ENCODE data around the gene PIF1.

PIF1 gene, protein sequence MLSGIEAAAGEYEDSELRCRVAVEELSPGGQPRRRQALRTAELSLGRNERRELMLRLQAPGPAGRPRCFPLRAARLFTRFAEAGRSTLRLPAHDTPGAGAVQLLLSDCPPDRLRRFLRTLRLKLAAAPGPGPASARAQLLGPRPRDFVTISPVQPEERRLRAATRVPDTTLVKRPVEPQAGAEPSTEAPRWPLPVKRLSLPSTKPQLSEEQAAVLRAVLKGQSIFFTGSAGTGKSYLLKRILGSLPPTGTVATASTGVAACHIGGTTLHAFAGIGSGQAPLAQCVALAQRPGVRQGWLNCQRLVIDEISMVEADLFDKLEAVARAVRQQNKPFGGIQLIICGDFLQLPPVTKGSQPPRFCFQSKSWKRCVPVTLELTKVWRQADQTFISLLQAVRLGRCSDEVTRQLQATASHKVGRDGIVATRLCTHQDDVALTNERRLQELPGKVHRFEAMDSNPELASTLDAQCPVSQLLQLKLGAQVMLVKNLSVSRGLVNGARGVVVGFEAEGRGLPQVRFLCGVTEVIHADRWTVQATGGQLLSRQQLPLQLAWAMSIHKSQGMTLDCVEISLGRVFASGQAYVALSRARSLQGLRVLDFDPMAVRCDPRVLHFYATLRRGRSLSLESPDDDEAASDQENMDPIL

DNA sequence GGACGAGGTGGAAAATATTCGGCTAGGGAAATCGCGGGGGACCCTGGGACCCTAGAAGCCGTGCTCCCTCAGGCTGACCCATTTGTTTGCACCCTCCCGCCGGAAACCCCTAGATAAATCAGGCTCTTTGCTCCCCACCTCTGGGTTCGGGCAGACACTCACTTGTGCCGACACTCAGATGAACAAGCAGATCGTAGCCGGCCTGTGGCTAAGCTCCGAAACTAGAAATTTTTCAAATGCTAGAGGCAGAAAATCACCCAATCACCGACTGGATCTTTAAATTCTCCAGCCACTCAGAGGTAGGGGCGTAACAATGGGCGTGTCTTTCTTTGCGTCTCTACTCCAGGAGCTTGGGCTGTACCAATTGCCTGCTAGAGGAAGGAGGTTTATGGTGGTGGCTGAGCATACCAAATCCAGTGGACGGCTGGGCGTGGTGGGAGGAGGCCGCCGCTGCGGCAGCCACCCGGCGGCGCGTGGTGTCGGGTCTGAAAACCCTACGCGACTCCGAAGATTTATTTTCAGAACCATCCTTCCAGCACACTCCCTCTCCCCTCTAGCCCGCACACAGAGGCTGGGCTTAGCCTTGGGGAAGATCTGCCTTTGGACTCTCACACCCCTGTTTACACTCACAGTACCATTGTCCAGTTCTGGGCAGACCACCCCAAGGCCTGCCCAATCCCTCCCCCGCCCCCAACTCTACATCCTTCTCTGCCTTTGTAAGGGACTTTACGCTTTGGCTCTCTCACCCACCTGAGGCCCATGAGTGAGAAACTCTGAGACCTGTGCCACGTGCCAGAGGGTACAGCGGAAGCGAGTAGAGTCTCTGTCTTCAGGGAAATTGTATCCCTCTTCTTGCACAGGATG, at the start of gene PIF1:
Gene PIF1, minus strand, starts transcription at position 217 of the 864 bp plus-strand sequence. CDS start 1,312 bp downstream, outside the sequence.
- peak; percentile 74 to 84 (median 82) for DNase-seq (ENCODE audit: low read depth in 3 of 3)

DNA sequence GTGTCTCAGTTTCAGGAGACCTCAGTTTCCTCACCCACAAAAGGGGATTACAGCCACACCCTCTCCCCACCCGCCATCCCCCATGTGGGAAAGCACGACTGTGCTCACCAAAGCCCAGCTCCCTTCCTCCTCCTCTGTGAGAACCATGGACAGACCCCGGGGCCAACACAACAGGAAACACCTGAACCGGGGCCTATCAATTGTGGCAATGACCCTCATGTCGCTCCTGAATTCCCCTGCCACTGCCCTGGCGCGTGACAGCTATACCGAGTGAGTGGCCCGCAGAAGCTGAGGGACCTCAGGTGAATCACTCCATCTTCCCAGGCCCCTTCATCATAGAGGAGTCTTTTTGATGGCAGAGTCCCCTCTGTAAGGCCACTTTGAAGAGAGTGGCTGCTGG, 44.9 kb upstream of the PIF1 start:
- no peak for DNase-seq (ENCODE audit: low read depth in 3 of 3)

DNA sequence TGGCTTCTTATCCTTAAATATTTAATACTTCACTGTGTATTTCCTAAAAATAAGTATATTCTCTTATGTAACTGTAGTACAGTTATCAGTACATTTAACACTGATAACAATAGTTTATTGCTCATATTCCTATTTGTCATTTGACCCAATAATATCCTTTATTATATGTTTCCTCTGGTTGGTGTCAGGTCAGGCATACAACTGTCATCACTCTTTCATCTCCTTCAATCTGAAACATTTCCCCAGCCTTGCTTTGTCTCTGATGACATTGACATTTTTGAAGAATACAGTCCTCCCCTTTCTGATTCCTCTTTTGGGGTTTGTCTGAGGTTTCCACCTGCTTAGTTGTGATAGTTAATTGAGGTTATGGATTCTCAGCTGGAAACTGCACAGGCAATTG, 44.1 kb upstream of the PIF1 start:
- DNase-seq (ENCODE audit: low read depth in 3 of 3), result no peak

DNA sequence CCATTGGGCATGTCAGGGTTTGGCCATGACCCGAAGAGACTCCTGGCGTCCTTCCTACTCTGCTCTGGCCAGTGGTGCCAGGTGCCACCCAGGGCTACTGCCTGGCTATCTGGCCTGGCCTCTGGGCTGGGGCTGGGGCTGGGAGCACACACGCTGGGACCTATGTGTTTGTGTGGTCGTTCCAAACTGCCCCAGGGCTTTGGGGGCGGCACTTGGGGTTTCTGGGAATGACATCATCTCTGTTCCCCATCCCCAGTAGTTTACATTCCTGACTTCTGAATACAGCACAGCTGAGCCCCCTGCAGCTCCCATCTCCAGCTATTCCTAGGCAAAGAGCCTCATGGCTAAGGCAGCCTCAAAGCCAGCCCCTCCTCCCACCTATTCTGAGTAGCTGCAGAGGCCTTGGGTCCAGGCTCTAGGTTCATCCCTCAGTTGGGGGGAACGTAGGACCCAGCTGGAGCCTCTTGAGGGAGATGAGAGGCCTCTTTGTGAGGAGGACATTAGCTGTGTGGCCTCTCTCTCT, 40.6 kb upstream of the PIF1 start:
- no peak for DNase-seq (ENCODE audit: low read depth in 3 of 3)

DNA sequence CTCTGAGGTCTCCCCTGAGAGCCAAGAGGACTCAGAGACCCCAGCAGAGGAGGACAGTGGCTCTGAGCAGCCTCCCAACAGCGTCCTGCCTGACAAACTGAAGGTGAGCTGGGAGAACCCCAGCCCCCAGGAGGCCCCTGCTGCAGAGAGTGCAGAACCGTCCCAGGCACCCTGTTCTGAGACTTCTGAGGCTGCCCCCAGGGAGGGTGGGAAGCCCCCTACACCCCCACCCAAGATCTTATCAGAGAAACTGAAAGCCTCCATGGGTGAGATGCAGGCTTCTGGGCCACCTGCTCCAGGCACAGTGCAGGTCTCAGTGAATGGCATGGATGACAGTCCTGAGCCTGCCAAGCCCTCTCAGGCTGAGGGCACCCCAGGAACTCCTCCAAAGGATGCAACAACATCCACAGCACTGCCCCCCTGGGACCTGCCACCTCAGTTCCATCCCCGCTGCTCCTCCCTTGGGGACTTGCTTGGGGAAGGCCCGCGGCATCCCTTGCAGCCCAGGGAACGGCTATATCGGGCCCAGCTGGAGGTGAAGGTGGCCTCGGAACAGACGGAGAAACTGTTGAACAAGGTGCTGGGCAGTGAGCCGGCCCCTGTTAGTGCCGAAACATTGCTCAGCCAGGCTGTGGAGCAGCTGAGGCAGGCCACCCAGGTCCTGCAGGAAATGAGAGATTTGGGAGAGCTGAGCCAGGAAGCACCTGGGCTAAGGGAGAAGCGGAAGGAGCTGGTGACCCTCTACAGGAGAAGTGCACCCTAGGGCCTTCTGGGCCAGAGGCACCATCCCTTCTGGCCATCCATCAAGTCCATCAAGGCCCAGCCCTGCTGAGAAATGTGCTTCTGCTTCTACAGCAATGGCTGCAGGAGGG, 39.9 kb upstream of the PIF1 start:
- DNase-seq (ENCODE audit: low read depth in 3 of 3), result no peak

DNA sequence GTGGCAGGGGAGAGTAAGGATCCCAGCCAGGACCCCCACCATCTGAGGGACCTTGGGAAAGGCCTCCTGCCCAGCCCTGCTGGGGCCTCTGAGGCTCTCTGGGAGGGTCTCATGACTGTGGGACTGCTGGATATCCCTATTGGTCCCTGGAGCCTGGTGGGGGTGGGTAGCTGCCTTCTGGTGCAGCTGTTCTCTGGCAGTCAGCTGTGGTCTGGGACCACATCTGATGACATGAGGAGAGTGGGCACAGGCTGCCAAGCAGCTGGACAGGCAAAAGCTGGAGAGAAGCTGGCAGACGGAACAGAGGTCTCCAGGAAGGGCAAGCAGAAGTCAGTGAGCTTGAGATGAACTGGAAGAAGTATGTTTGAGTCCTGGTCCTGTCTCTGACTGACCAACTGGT, 38.6 kb upstream of the PIF1 start:
- DNase-seq (ENCODE audit: low read depth in 3 of 3), result no peak

DNA sequence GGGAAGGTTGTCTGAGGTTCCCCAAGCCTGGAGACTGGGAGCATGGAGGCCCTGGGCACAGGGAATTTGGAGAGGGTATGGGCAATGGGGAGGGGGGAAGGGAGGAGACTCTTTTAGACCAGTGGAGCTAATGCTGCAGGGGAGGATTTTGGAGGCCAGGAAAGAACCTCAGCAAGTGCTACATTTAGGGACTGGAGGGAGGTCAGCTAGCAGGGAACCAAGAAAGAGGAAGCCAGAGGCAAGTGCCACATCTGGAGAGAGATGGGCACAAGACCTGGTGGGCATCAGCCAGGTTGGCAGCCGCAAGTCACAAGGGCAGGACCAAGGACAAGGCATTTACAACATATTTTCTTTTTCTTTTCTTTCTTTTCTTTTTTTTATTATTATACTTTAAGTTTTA, 37.0 kb upstream of the PIF1 start:
- DNase-seq (ENCODE audit: low read depth in 3 of 3), result no peak

DNA sequence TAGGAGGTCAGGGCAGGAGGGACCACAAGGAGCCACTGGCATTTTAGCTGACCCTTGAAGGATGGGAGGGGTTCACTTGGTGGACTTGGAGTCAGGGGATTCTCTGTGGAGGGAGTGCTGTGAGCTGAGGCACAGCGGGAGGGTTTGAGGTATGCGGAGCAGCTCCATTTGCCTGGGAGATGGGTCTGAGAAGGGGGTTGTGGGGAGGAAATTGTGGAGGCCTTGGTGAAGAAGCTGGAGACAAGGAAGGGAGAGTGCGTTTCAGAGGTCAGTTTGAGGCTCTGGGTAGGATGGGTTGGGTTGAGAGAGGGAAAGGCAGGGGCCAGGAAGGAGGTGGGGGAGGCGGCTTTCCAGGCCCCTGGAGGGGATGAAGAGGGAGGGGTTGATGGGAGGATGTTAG, 36.5 kb upstream of the PIF1 start:
- DNase-seq (ENCODE audit: low read depth in 3 of 3), result no peak

DNA sequence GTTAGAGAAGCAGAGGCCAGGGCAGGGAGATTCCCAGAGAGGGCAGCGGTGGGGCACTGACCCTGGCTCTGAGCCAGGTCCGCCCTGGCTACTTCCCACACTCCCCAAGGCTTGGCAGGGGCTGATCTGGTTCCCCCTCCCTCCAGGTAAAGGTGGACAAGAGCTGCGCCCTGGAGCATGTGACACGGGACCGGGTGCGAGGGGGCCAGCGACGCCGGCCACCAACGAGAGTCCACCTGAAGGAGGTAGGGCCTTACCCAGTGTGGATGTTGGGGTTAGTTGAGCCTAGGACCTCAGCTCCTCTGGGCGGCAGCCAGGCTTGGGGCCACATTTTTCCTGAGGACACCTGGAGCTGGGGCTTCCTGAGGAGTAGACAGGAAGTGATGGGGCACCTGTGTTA, 35.9 kb upstream of the PIF1 start:
- no peak for DNase-seq (ENCODE audit: low read depth in 3 of 3)

DNA sequence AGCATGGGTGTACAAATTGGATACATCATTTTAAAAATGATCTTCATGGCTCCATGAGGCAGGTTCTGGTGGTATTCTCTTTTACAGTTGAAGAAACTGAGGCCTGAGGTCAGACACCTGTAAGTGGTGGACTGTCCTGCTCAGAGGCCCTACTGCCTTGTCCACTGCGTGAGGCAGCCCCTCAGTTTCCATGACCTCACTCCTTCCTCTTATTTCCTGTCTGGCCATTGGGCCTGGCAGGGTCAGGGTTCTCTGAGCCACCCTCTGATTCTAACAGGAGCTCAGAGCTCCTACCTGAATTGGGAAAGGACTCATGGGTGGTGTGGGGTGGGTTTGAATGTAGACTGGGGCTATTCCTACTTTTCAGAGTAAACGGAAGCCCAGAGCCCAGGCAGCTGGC, 33.8 kb upstream of the PIF1 start:
- DNase-seq (ENCODE audit: low read depth in 3 of 3), result no peak

DNA sequence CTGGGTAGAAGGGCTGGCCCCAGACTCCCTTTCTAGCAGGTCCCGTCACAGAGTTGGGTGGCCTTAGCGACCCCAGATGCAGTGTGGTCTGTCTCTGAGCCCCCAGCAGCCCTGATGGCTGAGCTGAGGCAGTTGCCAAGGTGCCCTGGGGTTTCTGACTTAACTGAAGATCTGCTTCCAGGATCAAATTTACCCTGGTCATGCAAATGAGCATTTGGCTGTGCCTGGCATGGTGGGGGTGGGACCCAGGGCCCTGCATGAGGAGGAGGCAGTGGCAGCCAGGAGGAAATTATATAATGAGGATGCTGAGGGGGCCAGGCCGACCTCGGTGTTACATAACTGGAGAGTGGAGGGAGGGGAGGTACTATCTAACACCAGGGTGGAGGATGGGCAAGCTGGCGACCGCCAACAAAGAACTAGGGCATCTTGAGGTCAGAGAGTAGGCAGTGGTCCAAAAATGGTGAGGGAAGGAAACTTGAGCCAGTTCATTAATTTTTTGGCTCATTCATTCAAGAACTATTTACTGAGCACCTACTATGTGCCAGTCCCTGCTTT, 32.7 kb upstream of the PIF1 start:
- no peak for DNase-seq (ENCODE audit: low read depth in 3 of 3)

DNA sequence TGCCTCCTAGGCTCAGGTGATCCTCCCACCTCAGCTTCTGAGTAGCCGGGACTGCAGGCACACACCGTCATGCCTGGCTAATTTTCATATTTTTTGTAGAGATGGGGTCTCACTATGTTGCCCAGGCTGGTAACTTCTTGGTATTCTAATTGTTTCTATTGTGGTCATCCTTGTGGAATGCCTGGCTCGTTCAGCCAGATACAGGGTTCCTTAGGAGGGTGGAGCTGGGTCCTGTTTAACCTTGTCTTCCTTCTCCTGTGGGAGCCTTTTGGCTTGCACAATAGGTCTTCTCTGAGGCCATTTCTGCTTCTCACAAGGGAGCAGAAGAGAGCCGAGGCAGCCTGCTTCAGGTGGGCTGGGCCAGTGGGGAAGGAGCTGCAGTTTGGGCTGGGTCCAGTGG, 32.0 kb upstream of the PIF1 start:
- DNase-seq (ENCODE audit: low read depth in 3 of 3), result no peak

DNA sequence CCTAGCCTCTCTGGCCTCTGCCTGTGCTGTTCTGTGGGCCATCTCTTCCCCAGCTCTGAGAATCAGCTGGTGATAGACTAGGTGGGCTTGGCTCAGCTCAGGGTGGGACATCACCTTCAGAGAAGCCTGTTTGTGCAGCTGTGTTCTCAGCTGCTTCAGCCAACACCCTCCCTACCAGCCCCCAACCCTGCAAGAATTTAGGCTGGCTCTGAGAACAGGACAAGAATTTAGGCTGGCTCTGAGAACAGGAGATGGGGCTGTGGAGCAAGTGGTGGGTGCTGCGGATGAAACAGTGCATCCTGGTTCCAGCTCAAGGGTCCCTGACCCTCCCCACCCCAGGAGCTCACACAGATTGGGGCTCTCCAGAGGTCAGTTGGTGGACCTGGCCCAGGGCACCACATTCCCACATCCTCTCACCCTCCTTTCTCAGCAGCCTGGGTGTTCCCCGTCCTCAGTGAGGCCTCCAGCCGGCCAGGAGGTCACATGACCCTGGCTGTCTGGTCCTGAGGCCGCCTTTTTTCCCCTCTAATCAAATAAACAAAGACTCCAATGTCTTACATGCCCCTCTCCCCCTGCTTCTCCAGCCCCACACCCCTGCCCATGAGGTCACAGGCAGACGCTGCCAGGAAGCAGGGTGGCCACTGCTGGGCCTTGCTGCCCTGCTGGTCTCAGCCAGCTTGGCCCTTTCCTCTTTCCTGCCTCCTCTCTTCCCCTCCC, 31.1 kb upstream of the PIF1 start:
- no peak for DNase-seq (ENCODE audit: low read depth in 3 of 3)

DNA sequence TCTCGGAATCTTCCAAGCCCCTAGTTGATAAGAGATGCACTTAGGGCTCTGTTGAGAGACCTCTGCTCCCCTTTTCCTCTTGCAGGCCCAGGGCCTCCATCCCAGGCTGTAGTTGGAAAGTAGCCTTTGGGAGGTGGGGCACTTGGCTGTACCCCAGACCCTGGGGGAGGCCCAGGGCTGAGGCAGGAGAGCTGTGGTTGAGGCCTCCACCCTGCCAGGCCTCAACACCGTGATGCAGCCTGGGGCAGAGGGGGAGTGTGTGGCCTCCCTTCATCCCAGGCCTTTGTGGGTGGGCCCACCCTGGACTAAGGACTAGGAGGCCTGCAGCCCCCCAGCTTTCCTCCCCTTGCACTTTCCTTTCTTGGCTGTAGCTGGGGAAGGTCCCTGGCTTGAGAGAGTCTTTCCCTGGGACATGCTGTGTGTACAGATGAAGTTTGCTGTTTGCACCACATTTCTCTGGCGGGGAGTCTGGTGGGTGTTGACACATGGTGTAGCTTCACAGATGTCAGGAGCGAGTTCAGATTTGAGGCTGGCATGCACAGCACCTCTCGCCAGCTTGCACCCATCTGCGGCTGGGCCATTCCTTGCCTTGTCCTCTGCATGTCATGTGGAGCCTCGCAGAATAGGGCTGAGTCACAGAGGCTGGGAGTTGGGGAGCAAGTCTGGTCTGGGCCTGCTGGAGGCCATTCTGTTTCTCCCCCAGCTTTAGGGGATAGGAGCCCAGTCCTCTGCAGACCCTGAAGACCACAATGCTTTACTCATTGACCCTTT, 29.9 kb upstream of the PIF1 start:
- DNase-seq (ENCODE audit: low read depth in 3 of 3), result no peak

DNA sequence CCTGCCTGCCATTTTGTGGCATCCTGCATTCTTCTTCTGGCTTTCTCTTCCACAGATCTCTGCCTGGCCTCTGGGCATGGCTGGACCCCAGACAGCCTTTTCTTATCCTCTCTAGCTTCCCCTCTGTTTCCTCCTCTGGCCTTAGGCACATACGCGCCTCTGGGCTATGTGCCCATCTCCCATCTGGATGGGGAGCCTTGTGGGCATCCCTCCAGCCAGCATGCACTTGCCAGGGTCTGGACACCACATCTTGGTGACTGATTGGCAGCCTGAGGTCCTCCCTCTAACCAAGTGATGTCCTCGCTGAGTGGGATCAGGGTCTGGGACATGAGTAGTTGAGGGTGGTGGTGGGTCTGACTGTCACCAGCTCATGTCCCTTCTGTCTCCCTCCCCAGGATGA, 29.1 kb upstream of the PIF1 start:
- no peak for DNase-seq (ENCODE audit: low read depth in 3 of 3)

DNA sequence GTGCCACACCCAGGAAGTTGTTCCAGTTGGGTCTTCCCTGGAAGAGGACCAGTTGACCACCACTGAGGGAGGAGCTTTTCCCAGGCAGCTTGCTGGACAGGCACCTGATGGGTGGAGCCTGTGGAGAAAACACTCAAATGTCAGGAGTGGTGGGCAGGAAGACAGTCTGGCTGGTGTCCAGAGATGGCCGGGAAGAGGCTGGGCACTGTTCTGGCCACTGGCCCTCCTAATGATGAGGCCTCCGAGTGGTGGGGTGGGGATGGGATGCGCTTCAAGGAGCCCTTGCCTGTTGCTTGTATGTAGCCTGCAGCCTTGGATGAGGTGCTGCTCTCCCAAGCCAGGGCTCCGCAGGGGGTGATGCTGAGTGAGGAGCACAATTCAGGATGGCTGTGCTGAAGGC, 28.6 kb upstream of the PIF1 start:
- no peak for DNase-seq (ENCODE audit: low read depth in 3 of 3)

DNA sequence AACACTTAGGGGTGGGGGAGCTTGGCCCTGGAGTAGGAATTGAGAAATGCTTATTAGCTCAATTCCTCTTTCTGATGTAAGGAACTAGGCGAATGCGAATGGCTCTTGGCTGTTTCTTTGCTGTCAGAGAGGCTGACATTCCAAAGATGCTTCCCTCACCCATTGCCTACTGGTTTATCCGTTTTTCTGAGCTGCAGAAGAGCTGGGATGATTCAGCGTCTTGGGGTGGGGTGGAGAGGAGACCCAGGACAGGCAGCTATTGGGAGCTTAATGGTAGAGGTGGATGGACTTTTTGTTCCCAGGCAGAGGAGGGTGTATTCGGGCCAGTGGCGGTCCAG, 26.0 kb upstream of the PIF1 start:
- DNase-seq (ENCODE audit: low read depth in 3 of 3), result no peak

DNA sequence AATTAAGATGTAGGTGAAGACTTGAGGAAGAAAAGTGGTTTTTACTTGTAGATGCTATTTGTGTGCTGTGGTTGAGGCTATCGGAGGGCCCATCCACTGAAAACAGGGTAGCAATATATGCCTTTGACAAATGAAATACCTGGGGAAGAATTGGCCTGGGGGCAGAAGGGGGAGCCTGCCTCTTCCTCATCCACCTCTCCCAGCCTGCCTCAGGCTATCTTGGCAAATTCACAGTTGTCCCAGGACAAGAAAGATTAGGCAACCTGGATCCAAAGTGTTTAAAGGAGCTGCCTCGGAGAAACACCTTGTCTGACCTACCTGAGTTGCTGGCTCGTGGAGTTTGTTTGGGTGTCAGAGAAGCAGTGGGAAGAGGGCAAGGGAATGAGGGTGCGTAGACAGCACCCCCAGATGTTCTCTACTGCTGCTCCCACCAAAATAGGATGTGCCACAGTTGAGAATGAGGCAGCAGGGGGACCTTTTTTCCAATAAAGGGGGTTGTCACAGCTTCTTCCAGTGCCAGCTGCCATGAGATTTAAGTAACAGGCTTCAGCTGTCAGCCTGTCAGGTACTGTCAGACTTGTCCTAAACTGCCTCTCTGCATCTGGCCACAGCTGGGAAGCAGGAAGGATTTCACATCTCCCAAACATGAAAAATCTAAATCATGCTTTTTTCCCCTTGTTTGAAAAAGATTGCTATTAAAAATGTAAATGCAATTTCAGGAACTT, 25.5 kb upstream of the PIF1 start:
- no peak for DNase-seq (ENCODE audit: low read depth in 3 of 3)

All from stimulated activated CD4-positive, alpha-beta T cell treated with anti-CD3 and anti-CD28 coated beads, TNF-alpha, amount 100 ng/mL, for 24 hours (primary cell).